ENCODE data around the gene SHMT1. TPM values are rescaled to one million over a fixed set of nuclear protein-coding genes. Genes with fewer than 3 reads are reported as not detected.
"Not testable (repeated sequence)": the region's sequence is repeated elsewhere in the genome, so short reads cannot be mapped to it uniquely, and the experiment has no call there.

Gene SHMT1
- total and polyA plus RNA-seq, 7 donors = 16.2 to 34.8 (median 26.9) TPM

GRCh38 chr17:18377437-18378204 is 14.3 kb upstream of the SHMT1 start, which contains the start of gene EVPLL:
Gene EVPLL, plus strand, starts transcription at chr17:18377778. Its CDS starts 3,160 bp downstream, at chr17:18380938.
- Histone ChIP-seq H3K27me3 (peaks cover 4 to 32% (median 18%) of the 10 kb centered on the region in 3 donors), H3K36me3 (no peaks in the 10 kb centered on the region), H3K4me3 (no peak within 1 kb of the TSS), H3K4me1 (peaks cover 0 to under 1% (median 0%) of the 10 kb centered on the region in 4 donors), H3K9me3 (peaks cover 0 to 5% (median 3%) of the 10 kb centered on the region in 4 donors), H3K27ac (no peak within 1 kb of the TSS)
- 23 to 53% methylated on average over 20 of the region's 20 CpGs for WGBS, 2 donors
- TF ChIP-seq, protein P1, sequence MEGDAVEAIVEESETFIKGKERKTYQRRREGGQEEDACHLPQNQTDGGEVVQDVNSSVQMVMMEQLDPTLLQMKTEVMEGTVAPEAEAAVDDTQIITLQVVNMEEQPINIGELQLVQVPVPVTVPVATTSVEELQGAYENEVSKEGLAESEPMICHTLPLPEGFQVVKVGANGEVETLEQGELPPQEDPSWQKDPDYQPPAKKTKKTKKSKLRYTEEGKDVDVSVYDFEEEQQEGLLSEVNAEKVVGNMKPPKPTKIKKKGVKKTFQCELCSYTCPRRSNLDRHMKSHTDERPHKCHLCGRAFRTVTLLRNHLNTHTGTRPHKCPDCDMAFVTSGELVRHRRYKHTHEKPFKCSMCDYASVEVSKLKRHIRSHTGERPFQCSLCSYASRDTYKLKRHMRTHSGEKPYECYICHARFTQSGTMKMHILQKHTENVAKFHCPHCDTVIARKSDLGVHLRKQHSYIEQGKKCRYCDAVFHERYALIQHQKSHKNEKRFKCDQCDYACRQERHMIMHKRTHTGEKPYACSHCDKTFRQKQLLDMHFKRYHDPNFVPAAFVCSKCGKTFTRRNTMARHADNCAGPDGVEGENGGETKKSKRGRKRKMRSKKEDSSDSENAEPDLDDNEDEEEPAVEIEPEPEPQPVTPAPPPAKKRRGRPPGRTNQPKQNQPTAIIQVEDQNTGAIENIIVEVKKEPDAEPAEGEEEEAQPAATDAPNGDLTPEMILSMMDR (IDR thresholded peaks at IDR 0.05) = no peak
- intact Hi-C loops (cut with DNase I) = no loop called here
- DNase-seq = peak; percentile 70

- intact Hi-C loops (cut with DNase I) = no loop called here
- Histone ChIP-seq H3K9me3 (peaks cover 0 to 5% (median 3%) of the 10 kb centered on the region in 4 donors), H3K36me3 (no peaks in the 10 kb centered on the region), H3K27ac (no peak overlapping the region), H3K4me1 (no peaks in the 10 kb centered on the region), H3K4me3 (no peak overlapping the region), H3K27me3 (no peaks in the 10 kb centered on the region)
- TF ChIP-seq, protein P1 (IDR thresholded peaks at IDR 0.05) = no peak
- TF ChIP-seq POLR2A (IDR thresholded peaks at IDR 0.05) = no peak
- WGBS, 2 donors = 85 to 94% methylated on average over 7 of the region's 7 CpGs
- DNase-seq = no peak
Observed at GRCh38 chr17:18374216-18374615, 10.9 kb upstream of the SHMT1 start.

DNA sequence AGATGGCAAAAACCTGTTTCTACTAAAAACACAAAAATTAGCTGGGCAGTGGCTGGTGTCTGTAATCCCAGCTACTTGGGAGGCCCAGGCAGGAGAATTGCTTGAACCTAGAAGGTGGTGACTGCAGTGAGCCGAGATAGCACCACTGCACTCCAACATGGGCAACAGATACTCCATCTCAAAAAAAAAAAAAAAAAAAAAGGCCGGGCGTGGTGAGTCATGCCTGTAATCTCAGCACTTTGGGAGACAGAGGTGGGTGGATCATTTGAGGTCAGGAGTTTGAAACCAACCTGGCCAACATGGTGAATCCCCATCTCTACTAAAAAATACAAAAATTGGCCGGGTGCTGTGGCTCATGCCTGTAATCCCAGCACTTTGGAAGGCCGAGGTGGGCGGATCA is 9.8 kb upstream of the SHMT1 start:
- WGBS, 2 donors = 84 to 87% methylated on average over 6 of the region's 6 CpGs
- H3K27me3 ChIP-seq; H3K9me3 ChIP-seq; H3K36me3 ChIP-seq; DNase-seq; intact Hi-C loops (cut with DNase I); H3K4me1 ChIP-seq; H3K4me3 ChIP-seq; H3K27ac ChIP-seq: not testable (repeated sequence)

GRCh38 chr17:18371455-18371854 is 8.1 kb upstream of the SHMT1 start:
- Histone ChIP-seq H3K4me1 (no peaks in the 10 kb centered on the region), H3K4me3 (no peak overlapping the region), H3K27me3 (no peaks in the 10 kb centered on the region), H3K36me3 (no peaks in the 10 kb centered on the region), H3K27ac (no peak overlapping the region), H3K9me3 (peaks cover 0 to 5% (median 3%) of the 10 kb centered on the region in 4 donors)
- intact Hi-C loops (cut with DNase I) = no loop called here
- 74 to 75% methylated on average over 7 of the region's 7 CpGs for WGBS, 2 donors
- no peak for DNase-seq
- TF ChIP-seq, protein P1 (IDR thresholded peaks at IDR 0.05) = no peak
- no peak for TF ChIP-seq POLR2AphosphoS5 (IDR thresholded peaks at IDR 0.05)
- no peak for TF ChIP-seq POLR2A (IDR thresholded peaks at IDR 0.05)
- no peak for TF ChIP-seq EP300 (IDR thresholded peaks at IDR 0.05)

- Histone ChIP-seq H3K36me3 (no peaks in the 10 kb centered on the region), H3K9me3 (peaks cover 0 to 5% (median 3%) of the 10 kb centered on the region in 4 donors), H3K4me3 (no peak overlapping the region), H3K27ac (no peak overlapping the region), H3K4me1 (no peaks in the 10 kb centered on the region), H3K27me3 (no peaks in the 10 kb centered on the region)
- WGBS, 2 donors = 78 to 83% methylated on average over 5 of the region's 5 CpGs
- intact Hi-C loops (cut with DNase I) = no loop called here
- TF ChIP-seq, protein P1 (IDR thresholded peaks at IDR 0.05) = no peak
- TF ChIP-seq POLR2A (IDR thresholded peaks at IDR 0.05) (no peak), EP300 (IDR thresholded peaks at IDR 0.05) (no peak)
- no peak for DNase-seq
Observed at GRCh38 chr17:18370761-18371160, 7.4 kb upstream of the SHMT1 start.
